Measurements from ENCODE around the gene BTF3.
"Not testable (repeated sequence)": the region's sequence is repeated elsewhere in the genome, so short reads cannot be mapped to it uniquely, and the experiment has no call there.

The BTF3 gene

GRCh38 chr5:73498057-73498992 lies at the start of gene BTF3:
BTF3 (plus strand) TSS chr5:73498442; CDS start chr5:73498668, 226 bp downstream.
- in situ Hi-C loops (cut with MboI; ENCODE audit: low sequenced_read_pairs): no loop called here

GRCh38 chr5:73448463-73449136 lies 49.6 kb upstream of the BTF3 start, which contains the start of gene FOXD1:
FOXD1 (minus strand) TSS chr5:73448777; CDS start chr5:73448362, 415 bp downstream.
- in situ Hi-C loops (cut with MboI; ENCODE audit: low sequenced_read_pairs): no loop called here

DNA sequence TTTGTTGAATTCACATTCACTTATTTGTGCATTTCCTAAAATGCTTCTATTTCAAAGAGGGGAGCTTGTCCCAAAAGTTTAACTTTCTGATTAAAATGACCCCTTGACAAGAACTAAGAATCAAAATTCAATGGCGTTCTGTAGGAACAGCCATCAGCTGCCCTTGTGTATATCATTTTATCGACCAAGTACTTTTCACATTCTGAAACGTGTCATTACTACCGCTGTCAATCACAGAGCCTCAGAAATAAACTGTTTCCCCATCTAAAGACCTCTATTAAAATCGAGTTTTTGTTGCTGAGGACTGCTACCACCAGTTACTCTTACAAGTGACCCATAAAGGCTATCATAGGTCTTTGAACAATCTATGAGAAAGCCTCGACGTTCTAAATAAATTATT lies 48.1 kb upstream of the BTF3 start:
- in situ Hi-C loops (cut with MboI; ENCODE audit: low sequenced_read_pairs): no loop called here

GRCh38 chr5:73450672-73451223 lies 47.5 kb upstream of the BTF3 start:
- in situ Hi-C loops (cut with MboI; ENCODE audit: low sequenced_read_pairs): no loop called here

GRCh38 chr5:73451224-73452130 lies 46.8 kb upstream of the BTF3 start:
- in situ Hi-C loops (cut with MboI; ENCODE audit: low sequenced_read_pairs): no loop called here

DNA sequence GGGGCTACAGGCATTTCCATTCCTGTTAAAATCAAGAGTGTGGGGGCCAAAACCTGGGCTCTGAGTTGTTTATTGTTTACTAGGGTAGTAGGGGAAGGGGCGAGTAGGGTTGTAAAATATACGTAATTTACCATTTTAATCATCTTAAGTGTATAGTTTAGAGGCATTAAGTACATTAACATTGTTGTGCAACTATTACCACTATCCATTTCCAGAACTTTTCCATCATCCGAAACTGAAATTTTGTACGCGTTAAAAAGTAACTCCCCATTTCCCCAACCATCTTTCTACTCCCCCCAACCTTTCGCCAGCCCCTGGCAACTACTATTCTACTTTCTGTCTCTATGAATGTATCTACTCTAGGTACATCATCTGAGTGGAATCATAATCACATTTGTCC lies 46.0 kb upstream of the BTF3 start:
- in situ Hi-C loops (cut with MboI; ENCODE audit: low sequenced_read_pairs): no loop called here

DNA sequence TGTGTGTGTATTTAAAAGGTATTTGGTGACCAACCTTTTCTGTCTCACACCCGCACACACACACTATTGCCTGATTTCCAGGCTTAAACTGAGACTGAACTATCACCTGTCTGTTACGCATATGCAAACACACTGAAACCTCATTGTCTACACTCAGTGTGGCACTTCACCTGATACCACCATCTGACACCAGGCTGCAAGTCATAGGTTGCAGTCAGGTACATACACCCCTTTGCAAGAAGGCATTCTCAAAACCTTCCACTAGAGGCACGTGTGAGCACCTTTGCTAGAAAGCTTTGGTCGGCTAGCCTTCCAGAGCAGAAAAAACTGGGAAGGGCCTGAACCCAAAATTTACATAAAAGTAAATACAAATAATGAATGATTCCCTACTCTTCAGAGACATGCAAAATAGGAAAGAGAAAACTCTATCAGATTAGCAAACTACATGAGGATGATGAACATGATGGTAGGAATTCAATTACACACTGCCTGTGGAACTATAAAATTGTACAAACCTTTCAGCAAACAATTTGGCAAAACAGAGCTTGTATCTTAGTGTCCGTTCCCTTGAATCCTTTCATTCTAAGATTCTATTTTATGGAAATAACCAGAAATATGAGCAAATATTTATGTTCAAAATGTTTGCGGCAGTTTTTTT lies 43.7 kb upstream of the BTF3 start:
- in situ Hi-C loops (cut with MboI; ENCODE audit: low sequenced_read_pairs): no loop called here

- in situ Hi-C loops (cut with MboI; ENCODE audit: low sequenced_read_pairs): not testable (repeated sequence)
These were observed 41.8 kb upstream of the BTF3 start for GRCh38 chr5:73456462-73456861.

DNA sequence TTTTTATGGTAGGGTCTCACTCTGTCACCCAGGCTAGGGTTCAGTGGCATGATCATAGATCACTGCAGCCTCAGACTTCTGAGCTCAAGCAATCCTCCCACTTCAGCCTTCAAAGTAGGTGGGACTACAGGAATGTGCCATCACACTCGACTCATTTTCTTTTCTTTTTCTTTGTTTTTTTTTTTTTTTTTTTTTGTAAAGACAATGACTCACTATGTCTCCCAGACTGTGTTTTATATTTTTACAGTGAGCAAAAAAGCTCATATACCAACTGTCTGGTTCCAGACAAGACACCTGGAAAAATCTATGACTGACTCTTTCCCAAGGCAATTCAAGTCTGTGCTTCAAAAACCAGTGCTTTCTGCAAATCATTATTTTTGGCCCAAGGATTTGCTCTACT lies 38.9 kb upstream of the BTF3 start:
- in situ Hi-C loops (cut with MboI; ENCODE audit: low sequenced_read_pairs): no loop called here

- in situ Hi-C loops (cut with MboI; ENCODE audit: low sequenced_read_pairs): no loop called here
These were observed 38.1 kb upstream of the BTF3 start for GRCh38 chr5:73460133-73460532.

DNA sequence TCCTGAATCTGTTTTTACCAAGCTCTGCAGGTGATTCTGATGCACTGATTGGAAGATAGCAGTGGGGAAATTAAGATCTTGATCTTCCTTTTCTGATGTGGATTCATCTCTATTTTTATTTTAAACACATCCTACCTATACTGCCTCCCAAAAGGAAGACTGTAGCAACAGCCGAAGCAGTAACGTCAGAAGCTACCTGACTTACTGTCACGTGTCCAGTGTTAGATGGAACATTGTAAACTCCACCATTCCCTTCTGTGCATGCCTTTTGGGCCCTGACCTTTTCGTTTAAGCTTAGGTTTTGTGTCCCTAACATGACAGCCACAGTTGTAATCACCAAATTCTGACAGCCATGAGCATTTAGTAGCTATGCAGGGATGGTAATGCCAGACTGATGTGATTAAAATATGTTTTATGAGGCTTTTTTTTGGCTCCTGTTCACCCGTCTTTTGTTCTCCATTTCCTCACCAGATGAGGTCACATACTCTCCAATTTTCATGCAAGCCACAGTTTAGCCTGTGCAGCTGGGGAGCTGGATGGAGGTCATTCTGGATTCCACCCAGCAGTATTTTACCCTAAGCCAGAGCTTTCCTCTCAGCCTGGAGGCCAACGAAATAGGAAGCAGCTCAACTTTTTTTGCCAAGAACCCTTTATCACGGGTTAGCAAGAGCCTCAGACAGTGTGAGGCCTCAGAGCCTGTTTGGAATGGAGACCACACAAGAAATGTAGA lies 34.1 kb upstream of the BTF3 start:
- in situ Hi-C loops (cut with MboI; ENCODE audit: low sequenced_read_pairs): no loop called here

DNA sequence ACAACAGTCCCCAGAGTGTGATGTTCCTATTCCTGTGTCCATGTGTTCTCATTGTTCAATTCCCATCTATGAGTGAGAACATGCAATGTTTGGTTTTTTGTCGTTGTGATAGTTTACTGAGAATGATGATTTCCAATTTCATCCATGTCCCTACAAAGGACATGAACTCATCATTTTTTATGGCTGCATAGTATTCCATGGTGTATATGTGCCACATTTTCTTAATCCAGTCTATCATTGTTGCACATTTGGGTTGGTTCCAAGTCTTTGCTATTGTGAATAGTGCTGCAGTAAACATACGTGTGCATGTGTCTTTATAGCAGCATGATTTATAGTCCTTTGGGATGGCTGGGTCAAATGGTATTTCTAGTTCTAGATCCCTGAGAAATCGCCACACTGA lies 29.6 kb upstream of the BTF3 start:
- in situ Hi-C loops (cut with MboI; ENCODE audit: low sequenced_read_pairs): not testable (repeated sequence)

DNA sequence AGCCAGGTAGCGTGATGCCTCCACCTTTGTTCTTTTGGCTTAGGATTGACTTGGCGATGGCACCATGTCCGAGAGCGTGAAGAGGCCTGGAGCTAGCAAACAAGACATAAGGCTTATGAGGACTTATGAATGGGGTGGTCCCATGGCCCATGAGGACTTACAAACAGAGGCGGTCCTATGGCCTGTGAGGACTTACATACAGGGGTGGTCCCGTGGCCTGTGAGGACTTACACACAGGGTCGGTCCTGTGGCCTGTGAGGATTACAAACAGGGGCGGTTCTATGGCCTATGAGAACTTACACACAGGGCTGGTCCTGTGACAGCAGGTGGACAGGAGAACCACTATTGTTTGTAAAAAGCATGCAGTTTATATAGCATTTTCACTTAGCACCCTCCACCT lies 28.4 kb upstream of the BTF3 start:
- in situ Hi-C loops (cut with MboI; ENCODE audit: low sequenced_read_pairs): no loop called here

DNA sequence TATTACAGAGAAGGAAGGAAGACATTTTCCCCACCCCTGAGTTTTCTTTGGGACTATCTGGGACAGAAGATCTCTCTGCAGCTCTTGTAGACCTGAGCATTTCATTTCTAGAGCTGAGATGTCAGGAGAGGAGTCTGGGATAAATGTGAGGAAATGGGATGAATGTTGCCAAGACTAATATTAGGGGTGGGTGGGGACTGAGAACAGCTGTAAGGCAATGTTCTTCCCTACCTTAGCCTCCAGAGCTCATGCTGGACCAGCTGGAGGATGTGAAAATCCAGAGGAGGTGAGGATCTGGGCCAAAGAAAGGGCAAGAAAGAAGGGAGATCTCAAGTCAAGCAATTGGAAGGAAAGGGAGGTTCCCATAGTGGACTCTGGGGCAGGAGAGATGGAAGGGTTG lies 26.6 kb upstream of the BTF3 start:
- in situ Hi-C loops (cut with MboI; ENCODE audit: low sequenced_read_pairs): no loop called here

- in situ Hi-C loops (cut with MboI; ENCODE audit: low sequenced_read_pairs): no loop called here
These were observed 26.1 kb upstream of the BTF3 start for GRCh38 chr5:73472116-73472515.

DNA sequence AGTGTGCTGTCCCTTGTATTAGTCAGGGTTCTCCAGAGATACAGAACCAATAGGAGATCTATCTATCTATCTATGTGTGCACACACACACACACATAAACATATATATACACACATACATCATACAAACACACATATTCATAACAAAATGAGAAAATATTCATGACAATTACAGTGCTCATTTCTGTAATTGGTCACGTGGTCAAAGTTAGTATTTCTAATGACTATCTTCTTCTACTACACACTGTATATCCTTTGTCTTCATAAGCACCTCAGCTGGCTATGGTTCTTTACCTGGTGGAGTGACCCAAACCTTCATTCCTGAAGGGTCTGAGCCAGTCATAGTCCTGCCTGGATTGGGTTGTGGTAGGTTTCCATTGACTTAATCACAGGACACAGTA lies 17.7 kb upstream of the BTF3 start:
- in situ Hi-C loops (cut with MboI; ENCODE audit: low sequenced_read_pairs): no loop called here

- in situ Hi-C loops (cut with MboI; ENCODE audit: low sequenced_read_pairs): no loop called here
These were observed 15.7 kb upstream of the BTF3 start for GRCh38 chr5:73482383-73483136.

GRCh38 chr5:73483676-73484075 lies 14.6 kb upstream of the BTF3 start:
- in situ Hi-C loops (cut with MboI; ENCODE audit: low sequenced_read_pairs): no loop called here

DNA sequence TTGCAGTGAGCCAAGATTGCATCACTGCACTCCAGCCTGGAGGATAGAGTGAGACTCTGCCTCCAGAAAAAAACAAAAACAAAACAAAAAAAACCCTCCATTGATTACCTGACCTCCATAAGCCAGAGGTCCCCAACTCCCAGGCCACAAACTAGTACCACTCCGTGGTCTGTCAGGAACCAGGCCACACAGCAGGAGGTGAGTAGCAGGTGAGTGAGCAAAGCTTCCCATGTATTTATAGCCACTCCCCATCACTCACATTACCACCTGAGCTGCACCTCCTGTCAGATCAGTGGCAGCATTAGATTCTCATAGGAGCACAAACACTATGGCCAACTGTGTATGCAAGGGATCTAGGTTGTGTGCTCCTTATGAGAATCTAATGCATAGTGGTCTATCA lies 13.7 kb upstream of the BTF3 start:
- in situ Hi-C loops (cut with MboI; ENCODE audit: low sequenced_read_pairs): no loop called here
